ENCODE results near the gene GGA2.
"Not testable (repeated sequence)": the region's sequence is repeated elsewhere in the genome, so short reads cannot be mapped to it uniquely, and the experiment has no call there.

Gene GGA2

DNA sequence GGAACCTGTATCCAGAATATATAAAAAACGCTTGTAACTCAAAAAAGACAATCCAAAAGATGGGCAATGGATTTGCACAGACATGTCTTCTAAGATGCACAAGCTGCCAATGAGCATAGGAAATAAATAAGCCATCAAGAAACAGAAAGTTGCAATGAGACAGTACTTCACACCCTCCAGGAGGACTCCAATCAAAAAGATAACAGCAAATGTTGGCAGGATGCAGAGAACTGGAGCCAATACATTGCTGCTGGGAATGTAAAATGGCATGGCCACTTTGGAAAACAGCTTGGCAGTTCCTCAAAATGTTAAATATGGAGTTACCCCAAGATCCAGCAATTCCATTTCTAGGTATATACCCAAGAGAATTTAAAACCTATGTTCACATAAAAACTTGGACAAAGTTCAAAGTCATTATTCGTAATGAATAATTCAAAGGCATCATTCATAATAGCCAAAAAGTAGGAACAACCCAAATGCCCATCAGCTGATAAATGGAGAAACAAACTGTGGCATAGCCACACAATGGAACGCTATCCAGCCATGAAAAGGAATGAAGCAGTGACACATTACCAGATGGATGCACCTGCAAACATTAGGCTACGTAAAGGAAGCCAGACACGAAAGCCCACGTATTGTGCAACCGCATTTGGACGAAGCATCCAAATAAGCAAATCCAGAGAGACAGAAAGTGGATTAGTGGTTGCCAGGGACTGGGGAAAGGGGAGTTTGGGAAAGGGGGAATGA lies 25.6 kb downstream of the GGA2 start:
- no peak overlapping the region for H3K4me3 ChIP-seq (IDR thresholded peaks at IDR 0.05; ENCODE audit: insufficient read depth, low read depth, low read length)
- no peaks in the 10 kb centered on the region for H3K27me3 ChIP-seq (ENCODE audit: insufficient read depth, low read depth)
- H3K4me2 ChIP-seq: no peak overlapping the region
- TF ChIP-seq, protein P1, sequence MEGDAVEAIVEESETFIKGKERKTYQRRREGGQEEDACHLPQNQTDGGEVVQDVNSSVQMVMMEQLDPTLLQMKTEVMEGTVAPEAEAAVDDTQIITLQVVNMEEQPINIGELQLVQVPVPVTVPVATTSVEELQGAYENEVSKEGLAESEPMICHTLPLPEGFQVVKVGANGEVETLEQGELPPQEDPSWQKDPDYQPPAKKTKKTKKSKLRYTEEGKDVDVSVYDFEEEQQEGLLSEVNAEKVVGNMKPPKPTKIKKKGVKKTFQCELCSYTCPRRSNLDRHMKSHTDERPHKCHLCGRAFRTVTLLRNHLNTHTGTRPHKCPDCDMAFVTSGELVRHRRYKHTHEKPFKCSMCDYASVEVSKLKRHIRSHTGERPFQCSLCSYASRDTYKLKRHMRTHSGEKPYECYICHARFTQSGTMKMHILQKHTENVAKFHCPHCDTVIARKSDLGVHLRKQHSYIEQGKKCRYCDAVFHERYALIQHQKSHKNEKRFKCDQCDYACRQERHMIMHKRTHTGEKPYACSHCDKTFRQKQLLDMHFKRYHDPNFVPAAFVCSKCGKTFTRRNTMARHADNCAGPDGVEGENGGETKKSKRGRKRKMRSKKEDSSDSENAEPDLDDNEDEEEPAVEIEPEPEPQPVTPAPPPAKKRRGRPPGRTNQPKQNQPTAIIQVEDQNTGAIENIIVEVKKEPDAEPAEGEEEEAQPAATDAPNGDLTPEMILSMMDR (conservative IDR thresholded peaks at IDR 0.05; ENCODE audit: low read depth, low read length): no peak
- H4K20me1 ChIP-seq (ENCODE audit: insufficient read depth): no peaks in the 10 kb centered on the region
- H2AFZ ChIP-seq (ENCODE audit: low read depth): no peak overlapping the region
- no peaks in the 10 kb centered on the region for H3K4me1 ChIP-seq (ENCODE audit: low read depth, poor library complexity, severe bottlenecking)
- peaks cover 14% of the 10 kb centered on the region; the same call in 1 of the 2 replicates for H3K36me3 ChIP-seq (ENCODE audit: insufficient read depth)
- peaks cover 4% of the 10 kb centered on the region; the same call in 1 of the 2 replicates for H3K79me2 ChIP-seq (ENCODE audit: insufficient read depth, low read depth)
- no peak overlapping the region for H3K9ac ChIP-seq
- no peak overlapping the region for H3K27ac ChIP-seq

DNA sequence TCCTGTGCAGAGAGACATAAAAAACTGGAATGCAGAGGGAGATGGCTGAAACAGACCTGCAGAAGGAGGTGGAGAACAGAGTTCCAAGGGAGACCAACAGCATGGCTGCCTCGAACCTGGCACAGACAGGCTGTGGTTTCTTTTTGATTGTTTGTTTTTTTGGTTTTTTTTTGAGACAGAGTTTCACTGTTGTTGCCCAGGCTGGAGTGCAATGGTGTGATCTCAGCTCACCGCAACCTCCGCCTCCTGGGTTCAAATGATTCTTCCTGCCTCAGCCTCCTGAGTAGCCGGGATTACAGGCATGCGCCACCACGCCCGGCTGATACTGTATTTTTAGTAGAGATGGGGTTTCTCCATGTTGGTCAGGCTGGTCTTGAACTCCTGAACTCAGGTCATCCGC lies 26.8 kb downstream of the GGA2 start:
- not testable (repeated sequence) for H2AFZ ChIP-seq (ENCODE audit: low read depth); H3K4me3 ChIP-seq (IDR thresholded peaks at IDR 0.05; ENCODE audit: insufficient read depth, low read depth, low read length); H3K79me2 ChIP-seq (ENCODE audit: insufficient read depth, low read depth); H3K9ac ChIP-seq; H4K20me1 ChIP-seq (ENCODE audit: insufficient read depth); H3K27ac ChIP-seq; H3K4me1 ChIP-seq (ENCODE audit: low read depth, poor library complexity, severe bottlenecking); H3K4me2 ChIP-seq; H3K27me3 ChIP-seq (ENCODE audit: insufficient read depth, low read depth)
- H3K36me3 ChIP-seq (ENCODE audit: insufficient read depth): peaks cover 11% of the 10 kb centered on the region; the same call in 1 of the 2 replicates

DNA sequence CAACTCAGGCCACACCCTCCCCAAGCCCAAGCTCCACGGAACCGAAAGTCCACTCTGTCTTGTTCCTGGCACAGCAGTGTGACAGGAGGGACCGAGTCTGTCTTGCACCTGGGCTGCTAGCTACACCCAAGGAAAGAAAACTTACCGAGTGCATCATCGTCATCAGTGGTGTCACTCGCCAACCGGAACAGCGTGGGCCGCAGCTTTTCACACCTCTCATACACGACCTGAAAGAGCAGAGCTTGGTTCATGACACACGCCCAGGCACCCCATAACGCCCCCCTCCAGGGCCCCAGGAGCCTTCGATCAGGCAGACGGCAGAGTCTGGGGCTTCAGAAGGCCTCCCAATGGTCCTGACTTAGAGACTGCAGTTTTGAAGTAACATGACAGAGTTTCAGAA lies 27.5 kb downstream of the GGA2 start:
- no peak overlapping the region for H2AFZ ChIP-seq (ENCODE audit: low read depth)
- no peak overlapping the region for H3K4me3 ChIP-seq (IDR thresholded peaks at IDR 0.05; ENCODE audit: insufficient read depth, low read depth, low read length)
- no peak overlapping the region for H3K27ac ChIP-seq
- H3K4me1 ChIP-seq (ENCODE audit: low read depth, poor library complexity, severe bottlenecking): no peaks in the 10 kb centered on the region
- peaks cover 14% of the 10 kb centered on the region; the same call in 1 of the 2 replicates for H3K36me3 ChIP-seq (ENCODE audit: insufficient read depth)
- no peaks in the 10 kb centered on the region for H4K20me1 ChIP-seq (ENCODE audit: insufficient read depth)
- no peaks in the 10 kb centered on the region for H3K79me2 ChIP-seq (ENCODE audit: insufficient read depth, low read depth)
- H3K4me2 ChIP-seq: no peak overlapping the region
- H3K27me3 ChIP-seq (ENCODE audit: insufficient read depth, low read depth): no peaks in the 10 kb centered on the region
- TF ChIP-seq, protein P1 (conservative IDR thresholded peaks at IDR 0.05; ENCODE audit: low read depth, low read length): no peak
- no peak overlapping the region for H3K9ac ChIP-seq

DNA sequence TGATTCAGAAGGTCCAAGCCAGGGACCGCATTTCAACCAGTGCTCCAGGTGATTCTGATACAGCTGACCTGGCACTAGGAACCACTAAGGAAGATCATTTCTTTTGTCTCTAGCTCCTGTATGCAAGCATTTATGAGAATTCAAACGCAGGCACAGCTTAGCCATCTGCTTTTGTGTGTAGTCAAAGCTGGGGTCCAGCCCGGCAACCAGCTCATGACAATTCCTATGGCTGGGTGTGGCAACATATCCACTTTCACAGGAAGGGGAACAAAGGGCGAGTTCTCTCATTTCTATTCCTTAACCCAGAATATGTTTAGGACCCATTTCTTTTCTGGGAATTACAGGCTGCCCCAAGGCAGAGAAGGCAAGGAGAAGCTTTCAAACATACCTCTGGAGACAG lies 30.0 kb downstream of the GGA2 start:
- Histone ChIP-seq H3K79me2 (ENCODE audit: insufficient read depth, low read depth) (no peaks in the 10 kb centered on the region), H3K4me1 (ENCODE audit: low read depth, poor library complexity, severe bottlenecking) (no peaks in the 10 kb centered on the region), H3K4me2 (no peak overlapping the region), H3K27me3 (ENCODE audit: insufficient read depth, low read depth) (no peaks in the 10 kb centered on the region), H3K4me3 (IDR thresholded peaks at IDR 0.05; ENCODE audit: insufficient read depth, low read depth, low read length) (no peak overlapping the region), H4K20me1 (ENCODE audit: insufficient read depth) (no peaks in the 10 kb centered on the region), H3K9ac (no peak overlapping the region), H3K27ac (no peak overlapping the region), H2AFZ (ENCODE audit: low read depth) (no peak overlapping the region), H3K36me3 (ENCODE audit: insufficient read depth) (peaks cover 11% of the 10 kb centered on the region; the same call in 1 of the 2 replicates)
- TF ChIP-seq, protein P1 (conservative IDR thresholded peaks at IDR 0.05; ENCODE audit: low read depth, low read length): no peak

DNA sequence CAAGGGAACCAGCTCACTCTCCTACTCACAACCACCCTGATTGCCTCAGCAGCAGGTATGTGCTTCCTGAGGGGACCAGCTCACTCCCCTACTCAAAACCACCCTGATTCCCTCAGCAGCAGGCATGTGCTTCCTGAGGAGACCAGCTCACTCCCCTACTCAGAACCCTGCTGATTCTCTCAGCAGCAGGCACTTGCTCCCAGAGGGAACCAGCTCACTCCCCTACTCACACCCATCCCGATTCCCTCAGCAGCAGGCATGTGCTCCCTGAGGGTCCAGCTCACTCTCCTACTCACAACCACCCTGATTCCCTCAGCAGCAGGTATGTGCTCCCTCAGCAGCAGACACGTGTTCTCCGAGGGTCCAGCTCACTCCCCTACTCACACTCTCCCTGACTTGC lies 31.2 kb downstream of the GGA2 start:
- TF ChIP-seq, protein P1 (conservative IDR thresholded peaks at IDR 0.05; ENCODE audit: low read depth, low read length): no peak
- H3K79me2 ChIP-seq (ENCODE audit: insufficient read depth, low read depth): no peaks in the 10 kb centered on the region
- no peaks in the 10 kb centered on the region for H4K20me1 ChIP-seq (ENCODE audit: insufficient read depth)
- H3K9ac ChIP-seq: no peak overlapping the region
- no peaks in the 10 kb centered on the region for H3K4me1 ChIP-seq (ENCODE audit: low read depth, poor library complexity, severe bottlenecking)
- no peak overlapping the region for H3K27ac ChIP-seq
- H2AFZ ChIP-seq (ENCODE audit: low read depth): no peak overlapping the region
- peaks cover 16% of the 10 kb centered on the region; the same call in 1 of the 2 replicates for H3K36me3 ChIP-seq (ENCODE audit: insufficient read depth)
- H3K27me3 ChIP-seq (ENCODE audit: insufficient read depth, low read depth): no peaks in the 10 kb centered on the region
- H3K4me3 ChIP-seq (IDR thresholded peaks at IDR 0.05; ENCODE audit: insufficient read depth, low read depth, low read length): no peak overlapping the region
- no peak overlapping the region for H3K4me2 ChIP-seq

Measured in KMS-11 (cell line).